KMS-11 (cell line): ENCODE results near the gene FBRS.

ENCODE experiments used
- H2AFZ ChIP-seq: fragments of 200-600 bp; sonication (generic); 2 replicates; pipeline ENCODE4 v1.6.1; 2016; ENCODE audit warnings: antibody characterized with exemption, mixed run types, low read depth
- H3K27ac ChIP-seq: fragments of 200-600 bp; sonication (generic); 2 replicates; pipeline ENCODE4 v1.6.1; 2016; ENCODE audit warnings: mild to moderate bottlenecking, mixed run types
- H3K27me3 ChIP-seq: fragments of 200-600 bp; sonication (generic); 2 replicates; pipeline ENCODE4 v1.6.1; 2017; ENCODE audit warnings: mild to moderate bottlenecking, low read depth, mixed run types, moderate library complexity; ENCODE audit not compliant: insufficient read depth
- H3K36me3 ChIP-seq: fragments of 200-600 bp; sonication (generic); 2 replicates; pipeline ENCODE4 v1.6.1; 2017; ENCODE audit warnings: mild to moderate bottlenecking, mixed run types; ENCODE audit not compliant: insufficient read depth
- H3K4me1 ChIP-seq: fragments of 200-600 bp; sonication (generic); 2 replicates; pipeline ENCODE4 v1.6.1; 2016; ENCODE audit warnings: mild to moderate bottlenecking, low read depth, mixed run types; ENCODE audit not compliant: poor library complexity, severe bottlenecking
- H3K4me2 ChIP-seq: fragments of 200-600 bp; sonication (generic); 2 replicates; pipeline ENCODE4 v1.7.0; 2016; ENCODE audit warnings: mild to moderate bottlenecking, mixed run types
- H3K4me3 ChIP-seq: fragments of 200-600 bp; sonication (generic); IDR thresholded peaks from 2 replicates; pipeline ENCODE4 v1.6.1; 2017; ENCODE audit warnings: low read depth, low read length, mixed read lengths; ENCODE audit not compliant: insufficient read depth
- H3K79me2 ChIP-seq: fragments of 200-600 bp; sonication (generic); 2 replicates; pipeline ENCODE4 v1.6.1; 2016; ENCODE audit warnings: low read depth, mixed run types; ENCODE audit not compliant: insufficient read depth
- H3K9ac ChIP-seq: fragments of 200-600 bp; sonication (generic); 2 replicates; pipeline ENCODE4 v1.6.1; 2016; ENCODE audit warnings: mild to moderate bottlenecking, mixed run types
- H4K20me1 ChIP-seq: fragments of 200-600 bp; sonication (generic); 2 replicates; pipeline ENCODE4 v1.6.1; 2016; ENCODE audit warnings: mild to moderate bottlenecking, mixed run types; ENCODE audit not compliant: insufficient read depth
- TF ChIP-seq, protein P1 (sequence below): fragments of 200-600 bp; sonication (generic); conservative IDR thresholded peaks from 2 replicates; pipeline ENCODE4 v1.6.1; 2017; ENCODE audit warnings: low read depth, mild to moderate bottlenecking, antibody characterized with exemption, low read length, moderate library complexity, mixed read lengths

The FBRS gene

DNA sequence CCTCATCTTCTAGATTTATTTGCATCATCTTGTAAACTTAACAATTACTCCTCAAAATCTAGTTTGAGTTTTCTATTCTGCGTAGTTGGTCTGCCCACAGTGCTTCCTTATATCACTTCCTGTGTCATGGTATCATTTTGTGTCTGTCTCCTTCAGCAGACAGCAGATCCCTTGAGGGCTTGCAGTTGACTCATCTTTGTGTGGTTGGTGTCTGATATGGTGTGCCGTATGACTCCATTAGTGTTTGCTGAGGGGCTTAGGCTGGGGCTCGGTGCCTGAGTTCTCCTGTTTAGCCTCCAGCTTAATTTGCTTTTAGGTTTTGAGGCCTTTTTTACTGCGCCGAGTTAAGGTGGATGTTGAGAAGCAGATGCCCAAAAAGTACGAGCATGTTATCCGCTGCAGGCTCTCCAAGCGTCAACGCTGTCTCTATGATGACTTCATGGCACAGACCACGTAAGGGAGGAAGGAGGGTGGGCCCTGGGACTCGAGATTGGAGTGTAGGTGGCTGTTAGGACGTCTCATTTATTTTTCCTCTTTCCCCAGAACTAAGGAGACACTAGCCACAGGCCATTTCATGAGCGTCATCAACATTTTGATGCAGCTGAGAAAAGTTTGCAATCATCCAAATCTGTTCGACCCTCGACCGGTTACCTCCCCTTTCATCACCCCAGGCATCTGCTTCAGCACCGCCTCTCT is 57.7 kb downstream of the FBRS start:
- H3K4me2 ChIP-seq, result no peak overlapping the region
- H4K20me1 ChIP-seq, result 0 out of 2 replicates have a peak, but pooled peaks cover 3% of the 10 kb centered on the region
- H3K9ac ChIP-seq, result no peak overlapping the region
- TF ChIP-seq, protein P1, sequence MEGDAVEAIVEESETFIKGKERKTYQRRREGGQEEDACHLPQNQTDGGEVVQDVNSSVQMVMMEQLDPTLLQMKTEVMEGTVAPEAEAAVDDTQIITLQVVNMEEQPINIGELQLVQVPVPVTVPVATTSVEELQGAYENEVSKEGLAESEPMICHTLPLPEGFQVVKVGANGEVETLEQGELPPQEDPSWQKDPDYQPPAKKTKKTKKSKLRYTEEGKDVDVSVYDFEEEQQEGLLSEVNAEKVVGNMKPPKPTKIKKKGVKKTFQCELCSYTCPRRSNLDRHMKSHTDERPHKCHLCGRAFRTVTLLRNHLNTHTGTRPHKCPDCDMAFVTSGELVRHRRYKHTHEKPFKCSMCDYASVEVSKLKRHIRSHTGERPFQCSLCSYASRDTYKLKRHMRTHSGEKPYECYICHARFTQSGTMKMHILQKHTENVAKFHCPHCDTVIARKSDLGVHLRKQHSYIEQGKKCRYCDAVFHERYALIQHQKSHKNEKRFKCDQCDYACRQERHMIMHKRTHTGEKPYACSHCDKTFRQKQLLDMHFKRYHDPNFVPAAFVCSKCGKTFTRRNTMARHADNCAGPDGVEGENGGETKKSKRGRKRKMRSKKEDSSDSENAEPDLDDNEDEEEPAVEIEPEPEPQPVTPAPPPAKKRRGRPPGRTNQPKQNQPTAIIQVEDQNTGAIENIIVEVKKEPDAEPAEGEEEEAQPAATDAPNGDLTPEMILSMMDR, result no peak
- H2AFZ ChIP-seq, result no peak overlapping the region
- no peak overlapping the region for H3K4me3 ChIP-seq
- H3K27me3 ChIP-seq, result no peaks in the 10 kb centered on the region
- no peak overlapping the region for H3K27ac ChIP-seq
- H3K36me3 ChIP-seq, result peaks cover 56% of the 10 kb centered on the region; the same call in 1 of the 2 replicates
- peaks cover 6% of the 10 kb centered on the region for H3K4me1 ChIP-seq
- H3K79me2 ChIP-seq, result peaks cover 33% of the 10 kb centered on the region; the same call in 1 of the 2 replicates

DNA sequence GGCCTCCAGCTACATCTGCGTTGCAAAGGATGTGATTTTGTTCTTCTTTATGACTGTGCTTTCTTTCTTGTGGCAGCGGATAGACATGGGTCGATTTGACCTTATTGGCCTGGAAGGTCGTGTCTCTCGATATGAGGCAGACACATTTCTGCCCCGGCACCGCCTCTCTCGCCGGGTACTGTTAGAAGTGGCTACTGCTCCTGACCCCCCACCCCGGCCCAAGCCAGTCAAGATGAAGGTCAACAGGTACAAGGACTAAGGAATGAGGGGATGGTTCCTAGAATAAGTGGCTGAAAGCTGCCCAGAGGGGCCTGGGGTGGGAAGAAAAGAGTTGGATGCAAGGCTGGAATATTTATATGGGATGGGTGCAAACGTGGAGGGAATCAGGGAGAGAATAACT is 61.9 kb downstream of the FBRS start:
- TF ChIP-seq, protein P1, result no peak
- Histone ChIP-seq H3K79me2 (peaks cover 34% of the 10 kb centered on the region; the same call in 1 of the 2 replicates), H2AFZ (no peak overlapping the region), H4K20me1 (0 out of 2 replicates have a peak, but pooled peaks cover 3% of the 10 kb centered on the region), H3K27me3 (no peaks in the 10 kb centered on the region), H3K9ac (no peak overlapping the region), H3K27ac (no peak overlapping the region), H3K4me3 (no peak overlapping the region), H3K36me3 (peaks cover 57% of the 10 kb centered on the region; the same call in 1 of the 2 replicates), H3K4me1 (peaks cover 6% of the 10 kb centered on the region), H3K4me2 (no peak overlapping the region)
